Stimulated activated CD4-positive, alpha-beta T cell treated with anti-CD3 and anti-CD28 coated beads, Interleukin-15, amount 100 ng/mL, for 48 hours (primary cell): Measurements from ENCODE around the gene INPP1.

Experiments used
- DNase-seq, 2 donors: peaks; one replicate each; pipeline ENCODE4 v3.0.0-alpha.2; 2020; ENCODE audit warnings: low read depth in 2 of 2

The INPP1 gene

DNA sequence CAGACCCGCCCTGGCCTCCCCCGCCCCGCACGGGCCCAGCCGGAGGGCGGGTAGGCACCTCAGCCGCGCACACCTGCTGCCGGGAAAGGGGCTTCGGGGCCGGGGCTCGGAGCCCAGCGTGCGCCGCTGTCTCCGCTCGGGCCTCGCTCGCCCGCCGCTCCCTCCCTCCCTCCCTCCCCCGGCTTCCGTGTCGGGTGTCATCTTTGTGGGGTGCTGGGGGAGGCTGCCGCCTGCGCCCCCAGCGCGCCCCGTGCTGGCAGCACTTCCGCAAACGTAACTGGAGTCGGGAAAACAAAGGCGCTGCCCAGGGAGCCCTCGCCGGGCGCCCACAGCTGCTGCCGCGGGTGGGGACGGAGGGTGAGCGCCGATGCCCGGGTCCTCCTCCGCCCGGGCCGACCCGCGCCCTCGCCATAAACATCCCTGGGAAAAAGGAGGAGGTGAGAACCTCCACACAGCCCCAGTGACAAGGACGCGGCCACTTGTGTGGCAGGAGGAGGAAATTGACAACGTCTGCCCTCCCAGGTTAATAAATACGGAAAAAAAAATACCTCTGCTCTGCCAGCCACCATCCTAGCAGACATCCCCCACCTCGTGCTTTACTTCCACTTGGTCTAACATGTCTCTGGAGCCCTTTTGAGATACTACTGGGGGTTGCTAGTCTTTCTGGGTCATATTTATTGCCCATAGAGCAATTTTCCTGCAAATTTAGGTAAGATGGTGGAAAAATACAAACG is 65.3 kb downstream of the INPP1 start:
- peak; percentile 42 to 60 for DNase-seq

DNA sequence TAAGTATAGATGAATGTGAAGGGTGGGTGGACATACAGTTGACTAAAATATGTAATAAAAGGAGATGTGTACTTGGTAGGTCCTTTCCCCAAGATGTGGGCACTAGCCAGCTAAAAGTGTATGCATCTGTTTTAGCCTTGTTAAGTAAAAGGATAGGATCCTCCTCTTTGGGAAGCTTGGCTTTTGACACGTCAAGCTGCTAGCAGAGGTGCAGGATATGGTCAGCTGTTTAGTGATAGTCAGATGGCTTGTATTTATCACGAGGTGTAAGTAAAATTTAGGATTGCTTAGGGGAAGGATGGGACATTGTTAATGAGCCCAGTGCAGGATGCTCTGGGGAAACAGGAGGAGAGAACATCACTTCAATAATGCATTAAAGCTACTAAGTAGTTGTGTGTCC is 66.2 kb downstream of the INPP1 start:
- no peak for DNase-seq

DNA sequence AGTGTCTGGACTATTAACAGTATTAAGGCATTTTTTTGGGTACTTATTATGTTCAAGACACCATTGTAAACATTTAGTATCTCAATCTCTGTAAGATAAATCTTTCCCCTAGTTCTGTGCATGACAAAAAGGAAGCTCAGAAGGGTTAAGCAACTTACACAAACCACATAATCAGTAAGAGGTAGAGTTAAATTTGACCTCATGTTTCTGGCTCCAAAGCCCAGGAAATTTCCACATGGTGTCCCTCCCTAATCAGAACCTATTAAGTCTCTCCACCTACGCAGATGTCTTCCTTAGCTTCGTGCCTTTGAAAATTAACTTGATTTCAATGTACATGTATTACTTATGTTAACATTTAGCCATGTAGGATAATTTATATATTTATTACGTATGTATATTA is 66.8 kb downstream of the INPP1 start:
- DNase-seq, result no peak

DNA sequence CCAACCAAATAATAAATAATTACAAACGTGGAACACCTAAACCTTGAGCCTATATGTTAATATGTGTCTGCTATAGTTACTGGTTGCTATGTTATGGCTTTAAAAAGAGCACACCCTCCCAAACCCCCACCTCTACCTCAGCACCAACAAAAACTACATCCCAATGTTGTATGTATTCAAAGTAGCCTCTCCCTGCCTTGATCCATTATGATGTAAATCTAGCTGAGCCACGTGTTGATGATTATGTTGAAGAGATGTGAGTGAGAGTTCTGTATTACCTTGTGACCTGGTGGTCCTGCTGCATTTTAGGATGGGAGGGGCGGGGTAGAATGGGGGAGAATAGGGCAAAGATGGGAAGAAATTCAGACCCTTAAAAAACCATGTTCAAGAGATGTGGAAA is 69.6 kb downstream of the INPP1 start:
- DNase-seq, result no peak

DNA sequence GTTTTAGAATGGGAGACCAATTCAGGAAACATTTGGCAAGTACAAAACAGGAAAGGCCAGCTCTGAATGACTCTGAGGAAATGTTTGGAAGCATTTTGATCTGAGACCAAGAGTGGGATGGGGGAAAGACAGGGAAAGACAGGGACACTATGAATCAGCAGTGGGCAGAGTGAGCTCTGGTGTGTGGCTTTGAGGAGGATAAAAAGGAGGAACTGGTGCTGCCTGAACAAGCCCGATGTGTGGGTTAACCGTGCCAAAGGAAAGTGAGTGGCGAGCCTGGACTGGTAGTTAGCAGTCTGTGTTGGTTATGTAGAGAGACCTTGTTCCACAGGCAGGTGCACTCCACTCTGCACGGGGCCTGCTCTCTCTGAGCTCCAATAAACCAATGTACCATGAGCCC is 70.0 kb downstream of the INPP1 start:
- no peak for DNase-seq

DNA sequence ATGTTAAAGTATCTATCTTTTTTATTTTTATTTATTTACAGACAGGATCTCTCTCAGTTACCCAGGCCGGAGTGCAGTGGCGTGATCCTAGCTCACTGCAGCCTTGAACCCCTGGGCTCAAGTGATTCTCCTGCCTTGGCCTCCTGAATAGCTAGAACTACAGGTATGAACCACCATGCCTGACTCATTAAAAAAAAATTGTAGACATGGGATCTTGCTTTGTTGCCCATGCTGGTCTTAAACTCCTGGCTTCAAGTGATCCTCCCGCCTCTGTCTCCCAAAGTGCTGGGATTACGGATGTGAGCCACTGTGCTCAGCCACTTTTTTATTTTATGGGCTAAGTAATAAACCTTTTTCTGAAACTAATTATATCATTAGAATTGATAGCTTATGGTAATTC is 71.9 kb downstream of the INPP1 start:
- no peak for DNase-seq

DNA sequence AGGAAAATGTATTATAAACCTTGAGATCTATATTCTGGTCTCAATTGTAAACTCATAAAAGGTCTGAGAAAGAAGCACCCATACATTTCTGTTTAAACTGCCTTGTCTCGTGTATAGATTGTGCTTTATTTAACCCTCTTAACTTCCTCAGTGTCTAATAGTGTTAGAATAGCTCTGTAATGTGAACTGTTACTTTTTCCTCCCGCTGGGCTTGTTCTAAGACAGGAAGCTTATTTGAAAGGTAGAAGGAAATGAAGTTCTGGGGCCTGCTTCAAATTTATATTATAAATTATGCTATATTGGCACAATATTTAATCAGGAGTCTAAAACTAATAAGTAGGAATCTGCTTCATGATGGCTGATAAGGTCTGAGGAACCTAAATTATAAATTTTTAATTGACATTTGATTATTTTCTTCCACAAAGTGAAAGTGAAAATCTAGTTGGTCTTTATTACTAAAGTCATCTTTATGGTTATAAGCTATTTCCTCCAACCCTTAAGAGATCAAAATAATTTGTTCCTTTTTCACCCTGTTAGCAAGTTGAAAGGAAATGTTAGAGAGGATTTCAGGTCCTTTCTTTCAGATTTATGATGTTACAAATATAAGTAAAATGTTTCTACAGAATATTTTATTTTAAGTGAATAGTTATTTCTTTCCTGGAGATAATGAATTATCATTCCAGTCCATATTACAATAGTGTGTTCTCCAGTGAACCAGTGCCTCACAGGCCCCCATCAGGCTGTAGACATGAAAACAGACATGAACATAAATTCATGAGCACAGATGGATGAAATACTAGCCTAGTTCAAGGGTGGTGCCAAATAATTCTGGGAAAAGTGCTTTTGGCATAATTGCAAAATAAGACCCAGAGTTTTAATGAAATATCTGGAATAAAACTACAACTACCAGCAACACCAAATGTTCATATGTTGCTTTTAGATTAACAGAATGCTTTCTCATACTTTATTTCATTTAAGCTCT is 72.7 kb downstream of the INPP1 start:
- no peak for DNase-seq

DNA sequence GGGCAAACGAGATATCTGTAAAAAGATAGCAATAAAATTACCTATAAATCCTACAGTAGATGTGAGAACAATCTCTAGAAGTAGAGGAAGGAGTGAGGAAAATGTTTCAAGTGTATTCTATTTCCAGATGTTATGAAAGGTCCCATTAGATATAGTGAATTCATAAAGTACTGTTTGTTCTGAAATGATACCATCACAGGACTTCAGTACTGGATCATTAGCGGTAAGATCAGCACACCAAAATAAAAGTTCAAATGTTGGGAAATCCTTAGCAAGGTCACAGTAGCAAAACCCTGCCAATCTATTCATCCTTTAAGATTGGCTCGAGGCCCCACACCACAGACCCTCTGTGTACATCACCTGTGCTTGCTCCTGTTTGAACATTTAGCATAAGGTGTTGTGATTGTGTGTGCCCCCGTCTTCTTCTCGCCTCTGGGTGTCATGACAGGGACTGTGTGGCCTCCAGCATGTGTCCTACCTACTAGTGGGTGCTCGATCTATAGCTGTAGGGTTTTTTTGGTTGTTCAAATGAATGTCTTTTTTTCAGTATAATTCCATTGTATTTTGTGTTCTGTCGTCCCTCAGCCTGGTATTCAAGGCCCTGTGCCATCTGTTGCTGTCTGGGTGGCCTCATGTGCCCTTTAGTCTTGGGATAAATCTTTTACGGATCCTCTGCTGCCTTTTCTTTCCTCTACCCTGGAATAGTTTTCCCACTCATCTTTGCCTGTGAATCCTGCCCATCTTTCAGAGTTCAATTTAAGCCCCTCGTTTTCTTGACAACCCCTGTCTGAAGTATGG is 73.9 kb downstream of the INPP1 start:
- DNase-seq, result no peak

DNA sequence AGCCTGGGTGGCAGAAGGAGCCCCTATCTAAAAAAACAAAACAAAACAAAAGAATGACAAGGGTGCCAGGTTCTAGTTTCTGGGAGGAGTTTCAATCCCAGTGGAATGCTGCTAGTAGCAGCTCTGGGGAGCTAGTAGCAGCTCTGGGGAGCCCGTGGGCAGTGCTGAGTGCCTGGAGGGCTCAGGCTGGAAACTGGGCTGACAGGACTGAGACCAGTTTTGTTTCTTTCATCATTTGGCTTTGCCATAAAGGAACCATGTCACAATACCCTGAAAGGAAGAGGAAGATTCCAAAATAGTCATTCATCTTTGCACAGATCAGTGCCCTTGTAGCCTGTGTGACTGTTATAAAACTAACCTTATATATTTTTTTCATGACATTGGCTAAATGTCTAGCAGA is 75.3 kb downstream of the INPP1 start:
- DNase-seq, result no peak

DNA sequence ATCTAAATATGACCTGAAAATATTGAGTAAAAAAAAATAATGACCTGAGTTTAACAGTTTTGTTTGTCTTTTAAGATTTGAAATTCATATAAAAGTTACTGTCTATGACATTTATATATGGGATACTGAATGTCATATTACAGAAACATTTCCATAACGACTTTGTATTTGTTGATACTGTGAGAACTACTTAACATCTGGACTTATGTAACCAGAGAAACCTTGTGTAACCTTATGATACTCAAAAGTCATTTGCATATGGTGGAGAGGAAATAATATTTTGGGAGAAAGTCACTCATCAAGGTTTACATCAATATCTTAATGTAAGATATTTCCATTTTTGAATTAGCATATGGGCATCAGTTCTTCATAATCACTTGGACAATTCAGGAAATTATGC is 77.4 kb downstream of the INPP1 start:
- no peak for DNase-seq
